HCT116 (cell line): ENCODE results near the gene USP24.

ENCODE experiments used
- ELF1 ChIP-seq: IDR thresholded peaks from 2 replicates; pipeline ENCODE4 v1.6.1; 2012; ENCODE audit warnings: low read depth, borderline replicate concordance
- EZH2 ChIP-seq: fragments of 200-600 bp; sonication (generic); IDR thresholded peaks from 2 replicates; pipeline ENCODE4 v1.6.1; 2017; ENCODE audit warnings: antibody characterized with exemption, mixed run types
- EZH2phosphoT487 ChIP-seq: fragments of 200-600 bp; IDR thresholded peaks from 2 replicates; pipeline ENCODE4 v1.6.1; 2018; ENCODE audit warnings: antibody characterized with exemption, borderline replicate concordance
- FOSL1 ChIP-seq: IDR thresholded peaks from 2 replicates; pipeline ENCODE4 v1.6.1; 2012; ENCODE audit warnings: low read depth
- POLR2A ChIP-seq: IDR thresholded peaks from 2 replicates; pipeline ENCODE4 v1.7.0; 2011; ENCODE audit warnings: borderline replicate concordance; ENCODE audit not compliant: insufficient read depth, insufficient read length; ENCODE audit errors: extremely low read depth
- POLR2AphosphoS5 ChIP-seq: IDR thresholded peaks from 2 replicates; pipeline ENCODE4 v1.6.1; 2011; ENCODE audit warnings: mild to moderate bottlenecking, low read depth, low read length, moderate library complexity
- RAD21 ChIP-seq: IDR thresholded peaks from 2 replicates; pipeline ENCODE4 v1.6.1; 2012; ENCODE audit warnings: low read depth, mild to moderate bottlenecking
- SP1 ChIP-seq: IDR thresholded peaks from 2 replicates; pipeline ENCODE4 v1.6.1; 2012; ENCODE audit warnings: low read depth
- ZFX ChIP-seq: fragments of 450-650 bp; IDR thresholded peaks from 2 replicates; pipeline ENCODE4 v1.6.1; 2017
- TF ChIP-seq, protein P1 (sequence below), 3 experiments: fragments of 200-600 bp in 1 of 3; sonication (generic) in 1 of 3; IDR thresholded peaks in 2 of 3; conservative IDR thresholded peaks in 1 of 3; 2 replicates each; pipeline ENCODE4 v1.5.1; 2012 to 2017; ENCODE audit warnings: low read depth in 2 of 3, low read length in 2 of 3, antibody characterized with exemption in 1 of 3, borderline replicate concordance in 1 of 3, control low read depth in 1 of 3, mild to moderate bottlenecking in 1 of 3, mixed read lengths in 1 of 3, mixed run types in 1 of 3, moderate library complexity in 1 of 3; ENCODE audit not compliant: insufficient read depth in 1 of 3
- TF ChIP-seq, protein P2 (sequence below): IDR thresholded peaks from 2 replicates; pipeline ENCODE4 v1.6.1; 2012; ENCODE audit warnings: low read depth
- TF ChIP-seq, protein P3 (sequence below): IDR thresholded peaks from 2 replicates; pipeline ENCODE4 v1.6.1; 2012

DNA sequence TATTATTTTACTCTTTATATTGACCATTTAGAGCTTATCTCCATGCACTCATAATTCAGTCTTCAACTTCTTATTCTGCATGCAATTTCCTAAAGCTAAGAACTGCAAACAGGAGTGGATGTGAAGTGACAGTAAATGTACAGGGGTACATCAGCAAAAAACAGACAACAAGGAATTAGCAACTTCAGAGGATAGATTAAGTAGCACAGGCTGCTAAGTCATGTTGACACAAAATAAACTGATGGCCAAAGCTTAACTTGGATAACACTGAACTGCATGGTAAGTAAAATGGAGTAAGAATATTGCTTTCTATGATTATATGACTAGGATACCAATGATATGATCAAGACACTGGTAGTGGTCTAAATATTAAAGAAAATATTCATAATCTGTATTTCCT is 66.5 kb downstream of the USP24 start:
- TF ChIP-seq, protein P1, sequence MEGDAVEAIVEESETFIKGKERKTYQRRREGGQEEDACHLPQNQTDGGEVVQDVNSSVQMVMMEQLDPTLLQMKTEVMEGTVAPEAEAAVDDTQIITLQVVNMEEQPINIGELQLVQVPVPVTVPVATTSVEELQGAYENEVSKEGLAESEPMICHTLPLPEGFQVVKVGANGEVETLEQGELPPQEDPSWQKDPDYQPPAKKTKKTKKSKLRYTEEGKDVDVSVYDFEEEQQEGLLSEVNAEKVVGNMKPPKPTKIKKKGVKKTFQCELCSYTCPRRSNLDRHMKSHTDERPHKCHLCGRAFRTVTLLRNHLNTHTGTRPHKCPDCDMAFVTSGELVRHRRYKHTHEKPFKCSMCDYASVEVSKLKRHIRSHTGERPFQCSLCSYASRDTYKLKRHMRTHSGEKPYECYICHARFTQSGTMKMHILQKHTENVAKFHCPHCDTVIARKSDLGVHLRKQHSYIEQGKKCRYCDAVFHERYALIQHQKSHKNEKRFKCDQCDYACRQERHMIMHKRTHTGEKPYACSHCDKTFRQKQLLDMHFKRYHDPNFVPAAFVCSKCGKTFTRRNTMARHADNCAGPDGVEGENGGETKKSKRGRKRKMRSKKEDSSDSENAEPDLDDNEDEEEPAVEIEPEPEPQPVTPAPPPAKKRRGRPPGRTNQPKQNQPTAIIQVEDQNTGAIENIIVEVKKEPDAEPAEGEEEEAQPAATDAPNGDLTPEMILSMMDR (IDR thresholded peaks at IDR 0.05 in 2 of 3, conservative IDR thresholded peaks at IDR 0.05 in 1 of 3; ENCODE audit: borderline replicate concordance in 1 of 3, insufficient read depth in 1 of 3, low read depth in 2 of 3, low read length in 2 of 3), result no peak
- TF ChIP-seq SP1 (no peak), ELF1 (no peak), EZH2 (no peak), POLR2A (no peak), EZH2phosphoT487 (no peak), POLR2AphosphoS5 (no peak), RAD21 (no peak), FOSL1 (no peak), ZFX (no peak)
- TF ChIP-seq, protein P2, sequence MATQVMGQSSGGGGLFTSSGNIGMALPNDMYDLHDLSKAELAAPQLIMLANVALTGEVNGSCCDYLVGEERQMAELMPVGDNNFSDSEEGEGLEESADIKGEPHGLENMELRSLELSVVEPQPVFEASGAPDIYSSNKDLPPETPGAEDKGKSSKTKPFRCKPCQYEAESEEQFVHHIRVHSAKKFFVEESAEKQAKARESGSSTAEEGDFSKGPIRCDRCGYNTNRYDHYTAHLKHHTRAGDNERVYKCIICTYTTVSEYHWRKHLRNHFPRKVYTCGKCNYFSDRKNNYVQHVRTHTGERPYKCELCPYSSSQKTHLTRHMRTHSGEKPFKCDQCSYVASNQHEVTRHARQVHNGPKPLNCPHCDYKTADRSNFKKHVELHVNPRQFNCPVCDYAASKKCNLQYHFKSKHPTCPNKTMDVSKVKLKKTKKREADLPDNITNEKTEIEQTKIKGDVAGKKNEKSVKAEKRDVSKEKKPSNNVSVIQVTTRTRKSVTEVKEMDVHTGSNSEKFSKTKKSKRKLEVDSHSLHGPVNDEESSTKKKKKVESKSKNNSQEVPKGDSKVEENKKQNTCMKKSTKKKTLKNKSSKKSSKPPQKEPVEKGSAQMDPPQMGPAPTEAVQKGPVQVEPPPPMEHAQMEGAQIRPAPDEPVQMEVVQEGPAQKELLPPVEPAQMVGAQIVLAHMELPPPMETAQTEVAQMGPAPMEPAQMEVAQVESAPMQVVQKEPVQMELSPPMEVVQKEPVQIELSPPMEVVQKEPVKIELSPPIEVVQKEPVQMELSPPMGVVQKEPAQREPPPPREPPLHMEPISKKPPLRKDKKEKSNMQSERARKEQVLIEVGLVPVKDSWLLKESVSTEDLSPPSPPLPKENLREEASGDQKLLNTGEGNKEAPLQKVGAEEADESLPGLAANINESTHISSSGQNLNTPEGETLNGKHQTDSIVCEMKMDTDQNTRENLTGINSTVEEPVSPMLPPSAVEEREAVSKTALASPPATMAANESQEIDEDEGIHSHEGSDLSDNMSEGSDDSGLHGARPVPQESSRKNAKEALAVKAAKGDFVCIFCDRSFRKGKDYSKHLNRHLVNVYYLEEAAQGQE, result no peak
- TF ChIP-seq, protein P3, sequence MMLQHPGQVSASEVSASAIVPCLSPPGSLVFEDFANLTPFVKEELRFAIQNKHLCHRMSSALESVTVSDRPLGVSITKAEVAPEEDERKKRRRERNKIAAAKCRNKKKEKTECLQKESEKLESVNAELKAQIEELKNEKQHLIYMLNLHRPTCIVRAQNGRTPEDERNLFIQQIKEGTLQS, result no peak
